Lung (tissue), 12 donors: Measurements from ENCODE around the gene NUDT2. TPM values are rescaled to one million over a fixed set of nuclear protein-coding genes. Genes with fewer than 3 reads are reported as not detected.
"Not testable (repeated sequence)": the region's sequence is repeated elsewhere in the genome, so short reads cannot be mapped to it uniquely, and the experiment has no call there.

Source experiments
- ATAC-seq: fragments of 200-7000 bp; cut with Tn5 transposase; one replicate; pipeline ENCODE4 v1.9.1; 2020; ENCODE audit warnings: moderate number of reproducible peaks; ENCODE audit not compliant: insufficient read depth, low FRiP score
- DNase-seq, 3 donors: peaks; one replicate each; pipeline ENCODE4 v3.0.0-alpha.2; 2013 to 2017
- H3K27ac ChIP-seq, 2 donors: one replicate each; pipeline ENCODE4 v1.5.1; 2013; ENCODE audit warnings: mild to moderate bottlenecking in 2 of 2, moderate library complexity in 2 of 2, control low read depth in 1 of 2, inconsistent platforms in 1 of 2, low read depth in 1 of 2, low read length in 1 of 2
- H3K27me3 ChIP-seq, 3 donors: one replicate each; pipeline ENCODE4 v1.5.1; 2013; ENCODE audit warnings: low read length in 2 of 3; ENCODE audit not compliant: control insufficient read depth in 3 of 3, insufficient read depth in 3 of 3
- H3K36me3 ChIP-seq, 4 donors: one replicate each; pipeline ENCODE4 v1.5.1; 2013; ENCODE audit warnings: low read length in 4 of 4, mild to moderate bottlenecking in 1 of 4, moderate library complexity in 1 of 4; ENCODE audit not compliant: control insufficient read depth in 4 of 4, insufficient read depth in 4 of 4
- H3K4me1 ChIP-seq, 5 donors: one replicate each; pipeline ENCODE4 v1.5.1; 2013; ENCODE audit warnings: low read length in 5 of 5, mild to moderate bottlenecking in 2 of 5, moderate library complexity in 1 of 5; ENCODE audit not compliant: control insufficient read depth in 5 of 5, insufficient read depth in 5 of 5
- H3K4me3 ChIP-seq: one replicate; pipeline ENCODE4 v1.5.1; 2013; ENCODE audit warnings: mild to moderate bottlenecking, control low read depth, moderate library complexity
- H3K9ac ChIP-seq, 2 donors: one replicate each; pipeline ENCODE4 v1.5.1; 2013; ENCODE audit warnings: low read length in 2 of 2, control low read depth in 1 of 2; ENCODE audit not compliant: insufficient read depth in 1 of 2
- H3K9me3 ChIP-seq, 4 donors: one replicate each; pipeline ENCODE4 v1.5.1; 2013; ENCODE audit warnings: low read length in 3 of 4, mild to moderate bottlenecking in 1 of 4, moderate library complexity in 1 of 4; ENCODE audit not compliant: control insufficient read depth in 4 of 4, insufficient read depth in 3 of 4
- WGBS, 2 donors: extraction: QIAGEN DNeasy Blood & Tissue Kit; methylation state at CpG; one replicate each; pipeline ENCODE4 v1.1.7; 2013; 5-methylcytosine and 5-hydroxymethylcytosine counted together
- polyA plus RNA-seq, 2 donors: library from polyadenylated mRNA; stranded (reverse); fragments of 200-250 nt; gene quantifications; one replicate each; pipeline ENCODE4 v1.2.1, GENCODE V29; 2013
- total RNA-seq, 2 donors: library from RNA; depleted of rRNA in 1 of 2; stranded (reverse); fragments of >200 nt in 1 of 2; gene quantifications; one replicate each; pipeline ENCODE4 v1.2.1, GENCODE V29; 2014 to 2021
- TF ChIP-seq, protein P1 (sequence below): IDR thresholded peaks from 2 replicates; pipeline ENCODE4 v1.5.1; 2012; ENCODE audit warnings: mild to moderate bottlenecking; ENCODE audit errors: control extremely low read depth, extremely low read depth
- donor health status: control.
- donor health status: control.
- donor health status: Bipolar disorder and iron deficiency.
- donor health status: healthy.
- donor health status: DM: yes; HTN: yes; CAD: no.

Gene NUDT2
- total and polyA plus RNA-seq, 4 donors, result 11.7 to 20.1 (median 15.6) TPM

DNA sequence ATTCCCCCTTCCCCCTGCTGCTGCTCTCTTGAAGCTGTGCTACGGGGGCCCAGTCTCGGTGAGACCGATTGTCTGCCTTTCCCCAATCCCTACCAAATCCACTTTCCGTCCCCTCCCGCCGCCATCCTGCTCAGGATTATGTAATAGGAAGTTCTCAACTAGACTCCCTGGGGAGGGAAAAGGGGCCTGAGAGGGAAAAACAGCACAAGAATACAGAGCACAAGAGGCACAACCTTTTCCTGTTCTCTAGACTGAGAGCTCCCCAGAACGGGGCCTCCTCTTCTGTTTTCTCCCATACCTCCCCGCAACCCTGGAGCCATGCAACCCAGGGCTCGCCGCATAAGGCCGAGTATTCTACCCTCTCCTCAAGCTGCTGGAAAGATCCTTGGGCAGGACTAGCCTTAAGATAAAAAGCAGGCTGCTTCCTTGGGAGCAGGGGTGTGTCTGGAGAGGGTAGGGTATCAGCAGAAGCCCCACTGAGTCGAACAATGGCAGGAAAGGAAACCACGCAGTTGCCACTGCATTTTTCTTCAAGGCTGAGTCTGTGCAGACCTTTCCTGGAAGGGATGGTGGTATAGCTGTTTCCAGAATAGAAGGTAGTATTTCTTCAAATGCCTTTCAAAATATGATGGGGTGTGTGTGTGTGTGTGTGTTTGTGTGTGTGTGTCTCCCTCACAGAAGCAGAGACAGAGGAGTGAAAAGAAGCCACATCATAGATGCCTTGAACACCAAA lies 34.4 kb downstream of the NUDT2 start:
- H3K27me3 ChIP-seq, result no peaks in the 10 kb centered on the region
- H3K36me3 ChIP-seq, result no peaks in the 10 kb centered on the region
- WGBS, 2 donors, result 29 to 35% methylated on average over 13 of the region's 13 CpGs
- DNase-seq (peak in 2 of 3 donors; percentile 22 to 49), ATAC-seq (no peak)
- H3K4me1 ChIP-seq, result peaks cover 0 to 10% (median 4%) of the 10 kb centered on the region in 5 donors
- no peak overlapping the region for H3K9ac ChIP-seq
- H3K27ac ChIP-seq, result peak overlapping the region; percentile 3 to 47
- H3K4me3 ChIP-seq, result no peak overlapping the region
- H3K9me3 ChIP-seq, result no peaks in the 10 kb centered on the region
- TF ChIP-seq, protein P1, sequence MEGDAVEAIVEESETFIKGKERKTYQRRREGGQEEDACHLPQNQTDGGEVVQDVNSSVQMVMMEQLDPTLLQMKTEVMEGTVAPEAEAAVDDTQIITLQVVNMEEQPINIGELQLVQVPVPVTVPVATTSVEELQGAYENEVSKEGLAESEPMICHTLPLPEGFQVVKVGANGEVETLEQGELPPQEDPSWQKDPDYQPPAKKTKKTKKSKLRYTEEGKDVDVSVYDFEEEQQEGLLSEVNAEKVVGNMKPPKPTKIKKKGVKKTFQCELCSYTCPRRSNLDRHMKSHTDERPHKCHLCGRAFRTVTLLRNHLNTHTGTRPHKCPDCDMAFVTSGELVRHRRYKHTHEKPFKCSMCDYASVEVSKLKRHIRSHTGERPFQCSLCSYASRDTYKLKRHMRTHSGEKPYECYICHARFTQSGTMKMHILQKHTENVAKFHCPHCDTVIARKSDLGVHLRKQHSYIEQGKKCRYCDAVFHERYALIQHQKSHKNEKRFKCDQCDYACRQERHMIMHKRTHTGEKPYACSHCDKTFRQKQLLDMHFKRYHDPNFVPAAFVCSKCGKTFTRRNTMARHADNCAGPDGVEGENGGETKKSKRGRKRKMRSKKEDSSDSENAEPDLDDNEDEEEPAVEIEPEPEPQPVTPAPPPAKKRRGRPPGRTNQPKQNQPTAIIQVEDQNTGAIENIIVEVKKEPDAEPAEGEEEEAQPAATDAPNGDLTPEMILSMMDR, result no peak

DNA sequence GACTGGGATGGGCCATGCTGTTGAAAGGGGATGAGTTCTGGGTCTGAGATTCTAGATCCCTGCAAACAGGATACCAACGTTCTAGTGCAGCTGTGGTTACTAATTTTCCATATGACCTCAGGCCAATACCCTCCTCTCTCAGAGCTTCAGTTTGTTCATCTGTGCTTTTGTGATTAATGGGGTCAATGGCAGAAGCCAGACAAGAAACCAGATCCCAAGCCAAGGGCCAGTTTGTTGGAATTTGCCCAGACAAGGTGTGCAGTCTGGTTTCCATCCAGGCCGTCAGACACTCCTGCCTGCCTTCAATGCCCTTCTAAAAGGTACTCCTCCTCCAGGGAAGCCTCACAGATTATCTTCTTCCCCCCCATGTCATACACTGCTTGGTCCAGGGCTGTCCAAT lies 35.9 kb downstream of the NUDT2 start:
- peaks cover 0 to 5% (median 2%) of the 10 kb centered on the region in 3 donors for H3K27me3 ChIP-seq
- TF ChIP-seq, protein P1, result no peak
- H3K36me3 ChIP-seq, result no peaks in the 10 kb centered on the region
- H3K9me3 ChIP-seq, result no peaks in the 10 kb centered on the region
- DNase-seq, result no peak
- H3K4me3 ChIP-seq, result no peak overlapping the region
- H3K9ac ChIP-seq, result no peak overlapping the region
- ATAC-seq, result no peak
- WGBS, 2 donors, result 73 to 87% methylated on average over 2 of the region's 2 CpGs
- peaks cover 0 to 10% (median 4%) of the 10 kb centered on the region in 5 donors for H3K4me1 ChIP-seq
- H3K27ac ChIP-seq, result no peak overlapping the region

DNA sequence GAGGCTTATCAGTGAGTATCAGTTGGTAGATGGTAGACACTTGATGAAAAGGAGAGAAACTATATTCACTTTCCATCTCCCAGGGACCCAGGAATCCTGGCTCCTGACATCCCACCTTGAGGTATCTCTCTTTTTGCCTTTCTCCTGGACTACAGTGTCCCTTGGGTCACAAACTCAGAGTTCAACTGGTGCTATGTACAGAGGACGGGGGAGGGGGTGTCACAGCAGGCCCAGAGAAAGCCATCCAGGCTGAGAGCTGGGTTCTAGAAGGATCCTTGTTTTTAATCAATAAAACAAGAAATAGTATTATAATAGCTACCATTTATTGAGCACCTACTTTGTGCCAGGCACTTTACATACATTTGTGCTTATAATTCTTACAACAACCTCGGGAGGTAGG lies 37.0 kb downstream of the NUDT2 start:
- ATAC-seq (no peak), DNase-seq (no peak)
- peaks cover 0 to 2% (median 0%) of the 10 kb centered on the region in 4 donors for H3K36me3 ChIP-seq
- H3K4me3 ChIP-seq, result no peak overlapping the region
- WGBS, 2 donors, result 91 to 92% methylated on average over 2 of the region's 2 CpGs
- TF ChIP-seq, protein P1, result no peak
- no peak overlapping the region for H3K9ac ChIP-seq
- no peak overlapping the region for H3K27ac ChIP-seq
- peaks cover 0 to 10% (median 4%) of the 10 kb centered on the region in 5 donors for H3K4me1 ChIP-seq
- peaks cover 0 to 14% (median 10%) of the 10 kb centered on the region in 3 donors for H3K27me3 ChIP-seq
- peaks cover 0 to 2% (median 0%) of the 10 kb centered on the region in 4 donors for H3K9me3 ChIP-seq

DNA sequence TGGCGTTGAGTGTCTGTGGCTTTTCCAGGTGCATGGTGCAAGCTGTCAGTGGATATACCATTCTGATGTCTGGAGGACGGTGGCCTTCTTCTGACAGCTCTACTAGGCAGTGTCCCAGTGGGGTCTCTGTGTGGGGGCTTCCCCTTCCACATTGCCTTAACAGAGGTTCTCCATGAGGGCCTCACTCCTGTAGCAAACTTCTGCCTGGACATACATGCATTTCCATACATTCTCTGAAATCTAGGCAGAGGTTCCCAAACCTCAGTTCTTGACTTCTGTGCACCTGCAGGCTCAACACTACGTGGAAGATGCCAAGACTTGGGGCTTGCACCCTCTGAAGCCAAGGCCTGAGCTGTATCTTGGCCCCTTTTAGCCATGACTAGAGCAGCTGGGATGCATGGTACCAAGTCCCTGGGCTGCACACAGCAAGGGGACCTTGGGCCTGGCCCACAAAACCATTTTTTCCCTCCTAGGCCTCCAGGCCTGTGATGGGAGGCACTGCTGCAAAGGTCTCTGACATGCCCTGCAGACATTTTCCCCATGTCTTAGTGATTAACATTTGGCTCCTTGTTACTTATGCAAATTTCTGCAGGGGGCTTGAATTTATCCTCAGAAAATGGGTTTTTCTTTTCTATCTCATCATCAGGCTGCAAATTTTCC lies 38.5 kb downstream of the NUDT2 start:
- Histone ChIP-seq H3K27me3 (peaks cover 0 to 27% (median 21%) of the 10 kb centered on the region in 3 donors), H3K4me1 (peaks cover 0 to 10% (median 4%) of the 10 kb centered on the region in 5 donors)
- ATAC-seq, H3K36me3 ChIP-seq, DNase-seq, H3K4me3 ChIP-seq, H3K27ac ChIP-seq, H3K9me3 ChIP-seq, H3K9ac ChIP-seq: not testable (repeated sequence)
- 95 to 97% methylated on average over 3 of the region's 3 CpGs for WGBS, 2 donors

DNA sequence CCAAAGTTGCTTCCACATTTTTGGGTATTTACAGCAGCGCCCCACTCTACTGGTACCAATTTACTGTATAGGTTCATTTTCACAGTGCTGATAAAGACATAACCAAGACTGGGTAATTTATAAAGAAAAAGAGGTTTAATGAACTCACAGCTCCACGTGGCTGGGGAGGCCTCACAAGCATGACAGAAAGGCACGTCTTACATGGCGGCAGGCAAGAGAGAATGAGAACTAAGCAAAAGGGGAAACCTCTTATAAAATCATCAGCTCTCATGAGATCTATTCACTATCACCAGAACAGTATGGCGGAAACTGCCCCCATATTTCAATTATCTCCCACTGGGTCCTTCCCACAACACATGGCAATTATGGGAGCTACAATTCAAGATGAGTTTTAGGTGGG lies 39.4 kb downstream of the NUDT2 start:
- H3K9me3 ChIP-seq, H3K4me3 ChIP-seq, ATAC-seq, H3K9ac ChIP-seq, H3K36me3 ChIP-seq, H3K27ac ChIP-seq, H3K4me1 ChIP-seq, DNase-seq: not testable (repeated sequence)
- WGBS, 2 donors, result 94 to 97% methylated on average over 5 of the region's 5 CpGs
- peaks cover 0 to 31% (median 21%) of the 10 kb centered on the region in 3 donors for H3K27me3 ChIP-seq
